Fibroblast of peridontal ligament (primary cell): ENCODE results near the gene TNNT1.

Experiments
- DNase-seq: peaks from one replicate; pipeline ENCODE4 v3.0.0-alpha.2; 2010; ENCODE audit errors: extremely low read depth

Gene TNNT1

DNA sequence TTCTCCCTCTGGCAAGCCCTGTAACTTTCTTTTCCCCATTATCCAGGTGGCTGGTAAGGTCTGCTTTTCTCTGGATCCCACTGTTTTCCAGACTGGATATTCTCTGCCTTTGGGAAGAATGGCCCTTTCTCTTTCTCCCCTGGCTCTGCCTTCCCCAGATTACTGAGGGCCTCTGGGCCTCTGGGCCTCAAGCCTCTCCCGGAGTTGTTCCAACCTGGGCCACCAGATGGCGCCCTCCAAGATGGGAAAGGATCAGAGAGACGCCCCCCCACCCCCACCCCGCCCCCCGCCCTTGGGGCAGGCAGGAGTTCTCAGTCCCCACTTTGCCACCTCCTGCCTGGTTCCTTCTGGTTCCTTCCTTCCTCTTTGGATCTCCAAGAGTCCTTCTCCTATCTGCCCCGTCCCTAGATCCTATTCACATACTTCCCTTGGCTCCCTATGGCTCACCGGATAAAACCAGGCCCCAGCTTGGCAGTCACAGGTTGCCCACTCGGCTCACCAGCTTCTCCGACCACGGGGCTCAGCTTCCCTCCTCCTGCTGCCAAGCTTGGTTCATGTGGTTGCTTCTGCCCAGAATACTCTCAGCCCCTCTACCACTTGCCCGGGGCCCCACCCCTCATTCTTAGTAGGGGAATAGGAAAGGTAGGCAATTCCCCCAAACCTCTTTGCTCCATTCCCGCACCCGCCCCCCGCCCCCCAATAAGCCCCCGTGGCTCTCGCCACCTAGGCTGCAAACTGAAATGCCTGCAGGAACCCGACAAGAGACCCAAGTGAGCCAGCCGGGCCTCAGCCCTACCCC lies 60.3 kb downstream of the TNNT1 start:
- peak; percentile 61 for DNase-seq

GRCh38 chr19:55088021-55088451 lies 61.0 kb downstream of the TNNT1 start:
- DNase-seq = no peak

- peak; percentile 5 for DNase-seq
Observed at GRCh38 chr19:55087542-55087901, 61.5 kb downstream of the TNNT1 start.

GRCh38 chr19:55086730-55087541 lies 62.1 kb downstream of the TNNT1 start:
- DNase-seq = peak; percentile 80

DNA sequence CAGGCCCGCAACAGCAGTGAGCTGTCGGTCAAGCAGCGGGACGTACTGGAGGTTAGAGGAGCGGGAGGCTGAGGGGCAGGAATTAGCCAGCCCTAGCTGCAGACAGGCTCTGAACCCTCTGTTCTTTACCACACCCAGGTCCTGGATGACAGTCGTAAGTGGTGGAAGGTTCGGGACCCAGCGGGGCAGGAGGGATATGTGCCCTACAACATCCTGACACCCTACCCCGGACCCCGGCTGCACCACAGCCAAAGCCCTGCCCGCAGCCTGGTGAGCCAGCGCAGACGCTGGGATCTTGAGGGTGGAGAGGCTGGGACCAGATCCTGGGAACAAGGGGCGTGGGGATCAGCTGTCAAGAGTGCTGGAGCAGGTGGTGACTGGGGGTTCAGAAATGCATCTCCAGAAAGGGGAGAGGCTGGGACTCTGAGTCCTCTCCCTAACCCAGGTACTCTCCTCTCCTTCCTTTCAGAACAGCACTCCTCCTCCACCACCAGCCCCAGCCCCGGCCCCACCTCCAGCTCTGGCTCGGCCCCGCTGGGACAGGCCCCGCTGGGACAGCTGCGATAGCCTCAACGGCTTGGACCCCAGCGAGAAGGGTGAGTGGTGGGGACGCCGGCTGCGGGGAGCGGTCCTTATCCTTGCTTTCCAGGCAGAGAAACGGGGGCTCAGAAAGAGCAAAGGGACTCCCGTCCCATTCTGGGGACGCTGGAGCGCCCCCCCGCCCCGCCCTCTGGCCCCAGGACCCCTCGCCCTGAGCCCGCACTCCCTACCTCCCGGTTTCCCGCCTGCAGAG lies 62.9 kb downstream of the TNNT1 start:
- no peak for DNase-seq

DNA sequence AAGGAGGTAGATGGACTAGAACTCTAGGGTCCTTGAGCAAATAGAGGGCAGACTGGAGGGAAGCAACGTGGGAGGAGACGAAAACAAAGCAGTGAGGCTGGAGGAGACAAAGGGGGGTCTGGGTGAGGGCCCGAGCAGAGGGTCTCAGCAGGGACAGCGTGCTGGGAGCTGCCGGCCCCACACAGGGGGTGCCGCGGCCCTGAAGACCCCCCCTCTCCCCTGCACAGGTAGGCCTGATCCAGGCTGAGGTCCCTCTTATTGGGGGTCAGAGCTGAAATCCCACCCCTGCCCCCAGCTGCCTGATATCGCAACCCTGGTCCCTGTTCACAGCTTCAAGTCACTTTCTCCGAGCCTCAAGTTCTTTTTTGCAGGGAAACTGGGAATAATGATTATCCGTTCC lies 64.6 kb downstream of the TNNT1 start:
- DNase-seq = no peak

GRCh38 chr19:55083004-55083850 lies 65.8 kb downstream of the TNNT1 start:
- no peak for DNase-seq
